ENCODE measurements around the gene RASA2.
"Not testable (repeated sequence)": the region's sequence is repeated elsewhere in the genome, so short reads cannot be mapped to it uniquely, and the experiment has no call there.

RASA2 gene

DNA sequence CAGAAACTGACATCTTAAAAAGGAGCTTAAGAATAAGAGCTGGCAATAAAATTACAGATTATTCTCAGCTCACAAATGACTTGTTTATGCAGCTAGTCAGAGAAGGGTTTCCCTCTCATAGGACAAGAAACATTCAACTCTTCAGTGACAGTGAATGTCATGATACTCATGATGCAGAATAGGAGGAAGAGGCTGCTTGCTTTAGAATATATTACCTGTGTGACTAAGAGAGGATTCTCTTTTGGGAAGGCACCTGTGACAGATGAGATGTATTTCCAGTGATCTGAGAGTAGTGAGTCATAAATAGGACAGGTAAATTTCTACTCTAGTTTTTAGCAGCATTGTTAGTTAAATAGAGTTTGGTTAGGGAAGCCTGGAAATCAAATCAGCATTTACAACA is 39.9 kb downstream of the RASA2 start:
- FAIRE-seq: no peak
- no peak for DNase-seq (ENCODE audit: insufficient read length, low spot score)
- TF ChIP-seq POLR2A (IDR thresholded peaks at IDR 0.05; ENCODE audit: low read depth, low read length) (no peak), POLR2AphosphoS5 (IDR thresholded peaks at IDR 0.05; ENCODE audit: low read depth, low read length) (no peak), PAX5 (IDR thresholded peaks at IDR 0.05; ENCODE audit: insufficient read depth, low read length, severe bottlenecking) (no peak), TAF1 (IDR thresholded peaks at IDR 0.05; ENCODE audit: low read depth, low read length) (no peak), SPI1 (IDR thresholded peaks at IDR 0.05; ENCODE audit: low read depth, low read length) (no peak), POU2F2 (IDR thresholded peaks at IDR 0.05; ENCODE audit: low read depth, low read length) (no peak)

DNA sequence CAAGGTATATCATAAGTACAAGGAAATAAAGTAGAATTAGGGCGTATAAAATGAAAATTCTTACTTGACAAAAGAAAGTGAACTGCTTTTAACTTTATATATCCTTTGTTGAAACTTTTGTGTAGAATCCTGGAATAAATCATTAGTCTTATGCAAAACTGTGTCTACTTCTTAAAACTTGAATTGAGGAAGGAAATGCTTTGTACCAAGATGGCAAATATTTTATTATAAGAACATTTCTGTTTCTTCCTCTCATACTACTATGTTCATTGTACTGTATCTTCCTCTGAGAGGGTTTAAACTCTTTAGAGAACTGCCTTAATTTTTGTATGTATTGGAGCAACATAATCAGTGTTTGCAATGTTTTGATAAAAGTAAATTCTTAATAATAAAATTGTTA is 42.0 kb downstream of the RASA2 start:
- FAIRE-seq: no peak
- TF ChIP-seq SPI1 (IDR thresholded peaks at IDR 0.05; ENCODE audit: low read depth, low read length) (no peak), PAX5 (IDR thresholded peaks at IDR 0.05; ENCODE audit: insufficient read depth, low read length, severe bottlenecking) (no peak), POLR2A (IDR thresholded peaks at IDR 0.05; ENCODE audit: low read depth, low read length) (no peak), POLR2AphosphoS5 (IDR thresholded peaks at IDR 0.05; ENCODE audit: low read depth, low read length) (no peak)
- DNase-seq (ENCODE audit: insufficient read length, low spot score): no peak

DNA sequence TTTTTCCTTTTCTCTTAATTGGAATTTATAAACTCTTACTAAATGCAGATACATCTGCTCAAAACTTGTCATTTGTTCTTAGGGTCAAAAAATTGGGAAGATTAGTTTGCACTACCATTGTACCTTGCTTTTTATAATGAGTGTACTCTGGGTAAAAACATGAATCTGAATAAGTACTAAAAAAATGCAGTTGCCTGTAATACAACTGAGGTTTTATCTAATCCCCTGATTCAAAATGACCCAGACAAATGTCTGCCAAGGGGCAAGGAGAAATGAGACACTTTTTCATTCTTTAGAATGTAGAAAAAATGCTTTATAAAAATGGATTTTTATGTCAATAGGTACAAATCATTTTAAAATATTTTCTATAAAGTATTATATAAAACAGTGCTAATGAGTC is 42.4 kb downstream of the RASA2 start:
- no peak for DNase-seq (ENCODE audit: insufficient read length, low spot score)
- no peak for TF ChIP-seq POLR2AphosphoS5 (IDR thresholded peaks at IDR 0.05; ENCODE audit: low read depth, low read length)
- no peak for TF ChIP-seq POU2F2 (IDR thresholded peaks at IDR 0.05; ENCODE audit: low read depth, low read length)
- TF ChIP-seq SPI1 (IDR thresholded peaks at IDR 0.05; ENCODE audit: low read depth, low read length): no peak
- no peak for TF ChIP-seq TAF1 (IDR thresholded peaks at IDR 0.05; ENCODE audit: low read depth, low read length)
- TF ChIP-seq PAX5 (IDR thresholded peaks at IDR 0.05; ENCODE audit: insufficient read depth, low read length, severe bottlenecking): no peak
- TF ChIP-seq POLR2A (IDR thresholded peaks at IDR 0.05; ENCODE audit: low read depth, low read length): no peak
- no peak for FAIRE-seq

DNA sequence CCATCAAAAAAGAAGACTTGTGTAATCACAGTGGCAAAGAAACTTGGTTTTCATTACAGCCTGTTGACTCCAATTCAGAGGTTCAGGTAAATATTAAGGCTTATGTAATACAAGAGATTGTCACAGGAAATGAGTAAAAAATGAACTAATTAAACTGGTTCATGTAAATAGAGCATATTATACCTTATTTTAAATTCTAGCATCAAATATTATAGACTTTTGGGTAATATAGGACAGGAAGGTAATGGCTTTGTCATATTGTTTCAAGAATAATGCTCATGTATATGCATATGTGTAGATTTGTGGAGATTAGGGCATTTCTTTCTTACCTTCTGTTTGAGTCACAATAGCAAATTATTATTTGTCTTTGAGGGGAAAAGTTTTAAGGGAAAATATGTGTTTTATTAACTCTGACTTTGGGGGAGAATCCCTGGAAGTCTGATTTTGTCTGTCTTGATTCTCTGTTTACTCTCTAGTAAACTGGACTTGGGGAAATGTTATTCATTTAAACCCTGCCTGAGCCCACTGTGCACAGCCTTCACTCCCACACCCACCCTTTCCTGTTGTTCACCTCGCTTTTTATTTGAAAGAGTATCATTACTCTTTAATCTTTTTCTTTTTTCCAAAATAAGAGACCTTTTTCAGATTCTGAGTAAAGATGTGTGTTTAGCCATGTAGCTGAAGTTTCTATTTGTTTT is 43.0 kb downstream of the RASA2 start:
- FAIRE-seq: no peak
- TF ChIP-seq SPI1 (IDR thresholded peaks at IDR 0.05; ENCODE audit: low read depth, low read length): no peak
- no peak for TF ChIP-seq POU2F2 (IDR thresholded peaks at IDR 0.05; ENCODE audit: low read depth, low read length)
- no peak for TF ChIP-seq POLR2A (IDR thresholded peaks at IDR 0.05; ENCODE audit: low read depth, low read length)
- no peak for TF ChIP-seq TAF1 (IDR thresholded peaks at IDR 0.05; ENCODE audit: low read depth, low read length)
- TF ChIP-seq PAX5 (IDR thresholded peaks at IDR 0.05; ENCODE audit: insufficient read depth, low read length, severe bottlenecking): no peak
- no peak for TF ChIP-seq POLR2AphosphoS5 (IDR thresholded peaks at IDR 0.05; ENCODE audit: low read depth, low read length)
- DNase-seq (ENCODE audit: insufficient read length, low spot score): no peak

DNA sequence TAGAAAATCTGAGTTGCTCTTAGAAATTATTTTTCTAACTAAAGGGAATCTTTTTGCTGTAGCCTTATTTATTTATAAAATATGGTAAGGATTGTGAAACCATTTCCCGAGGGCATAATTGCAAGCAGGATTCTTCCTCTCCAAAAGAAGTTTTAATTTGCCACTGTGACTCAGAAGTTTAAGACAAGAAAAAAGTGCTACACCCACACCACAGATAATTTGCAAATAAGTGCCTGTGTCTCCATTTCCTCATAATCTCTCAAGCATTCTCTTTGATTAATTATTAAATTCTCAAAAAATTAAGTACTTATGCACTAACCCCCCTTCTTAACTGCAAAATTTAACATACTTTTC is 43.6 kb downstream of the RASA2 start:
- DNase-seq (ENCODE audit: insufficient read length, low spot score) (no peak), FAIRE-seq (no peak)
- TF ChIP-seq POU2F2 (IDR thresholded peaks at IDR 0.05; ENCODE audit: low read depth, low read length): no peak
- TF ChIP-seq SPI1 (IDR thresholded peaks at IDR 0.05; ENCODE audit: low read depth, low read length): no peak
- TF ChIP-seq PAX5 (IDR thresholded peaks at IDR 0.05; ENCODE audit: insufficient read depth, low read length, severe bottlenecking): no peak
- no peak for TF ChIP-seq POLR2AphosphoS5 (IDR thresholded peaks at IDR 0.05; ENCODE audit: low read depth, low read length)
- no peak for TF ChIP-seq TAF1 (IDR thresholded peaks at IDR 0.05; ENCODE audit: low read depth, low read length)
- no peak for TF ChIP-seq POLR2A (IDR thresholded peaks at IDR 0.05; ENCODE audit: low read depth, low read length)

DNA sequence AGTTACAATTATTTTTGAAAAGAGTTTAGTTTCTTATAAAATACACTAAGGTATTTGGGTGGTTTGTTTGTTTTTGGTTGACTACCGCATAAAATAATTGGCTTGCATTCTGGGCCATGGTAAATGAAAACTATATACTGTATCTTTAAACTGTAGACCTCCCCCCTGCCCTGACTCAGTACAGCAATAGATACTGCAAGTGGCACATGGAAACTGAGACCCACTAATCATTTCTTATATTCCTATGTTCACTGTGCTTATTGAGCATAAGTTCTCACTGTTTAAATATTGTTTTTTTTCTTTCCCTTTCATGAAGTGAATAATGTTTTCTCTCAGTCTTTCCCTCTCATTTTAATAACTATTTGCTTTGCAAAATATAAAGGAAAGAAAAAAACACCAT is 45.8 kb downstream of the RASA2 start:
- TF ChIP-seq POLR2A (IDR thresholded peaks at IDR 0.05; ENCODE audit: low read depth, low read length) (no peak), TAF1 (IDR thresholded peaks at IDR 0.05; ENCODE audit: low read depth, low read length) (no peak), PAX5 (IDR thresholded peaks at IDR 0.05; ENCODE audit: insufficient read depth, low read length, severe bottlenecking) (no peak), POU2F2 (IDR thresholded peaks at IDR 0.05; ENCODE audit: low read depth, low read length) (no peak), SPI1 (IDR thresholded peaks at IDR 0.05; ENCODE audit: low read depth, low read length) (no peak), POLR2AphosphoS5 (IDR thresholded peaks at IDR 0.05; ENCODE audit: low read depth, low read length) (no peak)
- FAIRE-seq: no peak
- DNase-seq (ENCODE audit: insufficient read length, low spot score): no peak

DNA sequence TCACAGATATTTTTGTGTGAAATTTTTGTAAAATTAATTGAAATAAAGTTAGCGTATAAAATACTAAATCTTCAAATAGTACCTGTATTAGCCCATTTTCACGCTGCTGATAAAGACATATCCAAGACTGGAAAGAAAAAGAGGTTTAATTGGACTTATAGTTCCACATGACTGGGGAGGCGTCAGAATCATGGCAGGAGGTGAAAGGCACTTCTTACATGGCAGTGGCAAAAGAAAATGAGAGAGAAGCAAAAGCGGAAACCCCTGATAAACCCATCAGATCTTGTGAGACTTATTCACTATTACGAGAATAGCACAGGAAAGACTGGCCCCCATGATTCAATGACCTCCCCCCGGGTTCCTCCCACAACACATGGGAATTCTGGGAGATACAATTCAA is 49.2 kb downstream of the RASA2 start:
- DNase-seq (ENCODE audit: insufficient read length, low spot score): not testable (repeated sequence)

DNA sequence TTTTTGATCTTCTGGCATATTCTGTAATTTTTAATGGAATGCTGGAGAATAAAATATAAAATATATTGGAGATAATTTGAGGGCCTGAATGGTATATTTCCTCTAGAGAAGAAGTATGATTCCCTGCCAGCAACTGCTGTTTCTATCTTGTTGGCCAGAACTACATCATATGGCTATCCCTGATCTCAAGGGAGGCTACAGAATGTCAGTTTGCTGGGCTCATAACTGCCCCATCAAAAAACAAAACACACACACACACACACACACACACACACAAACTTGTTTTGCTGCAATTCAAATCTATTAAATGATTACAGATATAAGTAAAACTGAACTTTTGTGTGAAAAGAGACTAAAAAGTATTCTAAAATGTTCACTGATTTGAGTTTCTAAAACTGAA is 51.0 kb downstream of the RASA2 start:
- DNase-seq (ENCODE audit: insufficient read length, low spot score): no peak
- FAIRE-seq: no peak
- no peak for TF ChIP-seq TAF1 (IDR thresholded peaks at IDR 0.05; ENCODE audit: low read depth, low read length)
- no peak for TF ChIP-seq PAX5 (IDR thresholded peaks at IDR 0.05; ENCODE audit: insufficient read depth, low read length, severe bottlenecking)
- TF ChIP-seq POLR2A (IDR thresholded peaks at IDR 0.05; ENCODE audit: low read depth, low read length): no peak
- no peak for TF ChIP-seq POLR2AphosphoS5 (IDR thresholded peaks at IDR 0.05; ENCODE audit: low read depth, low read length)
- TF ChIP-seq SPI1 (IDR thresholded peaks at IDR 0.05; ENCODE audit: low read depth, low read length): no peak
- no peak for TF ChIP-seq POU2F2 (IDR thresholded peaks at IDR 0.05; ENCODE audit: low read depth, low read length)

More for the DNA sequence above, 49.2 kb downstream of the RASA2 start:
- not testable (repeated sequence) for FAIRE-seq

DNA sequence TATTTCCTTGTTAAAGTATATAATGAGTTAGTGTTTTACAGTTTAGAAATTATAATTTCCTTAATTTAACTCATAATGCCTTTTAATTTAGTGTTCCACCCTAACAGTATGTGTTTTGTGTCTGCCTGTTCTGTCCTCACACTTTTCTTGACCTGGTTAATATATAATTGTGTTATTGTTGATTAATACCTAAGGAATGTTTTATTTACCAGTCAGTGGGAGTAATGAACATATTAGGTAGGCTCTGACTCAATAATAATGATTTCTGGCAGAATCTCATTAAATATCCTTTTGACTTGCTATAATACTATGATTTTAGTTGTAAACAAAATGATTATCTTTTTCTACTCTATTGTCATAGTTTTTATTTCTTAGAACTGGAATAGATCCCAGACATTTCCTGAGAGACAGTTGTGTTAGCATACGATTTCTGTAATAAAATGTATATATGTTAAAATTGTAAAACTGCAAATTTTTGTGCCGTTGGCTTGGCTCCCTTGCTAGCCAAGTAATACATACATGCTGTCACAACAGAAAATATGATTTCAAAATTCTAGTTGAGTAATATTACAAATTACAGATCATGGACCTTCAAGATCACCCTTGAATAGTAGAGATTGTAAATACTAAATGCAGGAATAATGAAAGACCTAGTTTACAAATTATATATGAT is 51.9 kb downstream of the RASA2 start:
- no peak for FAIRE-seq
- no peak for DNase-seq (ENCODE audit: insufficient read length, low spot score)
- TF ChIP-seq TAF1 (IDR thresholded peaks at IDR 0.05; ENCODE audit: low read depth, low read length) (no peak), SPI1 (IDR thresholded peaks at IDR 0.05; ENCODE audit: low read depth, low read length) (no peak), POU2F2 (IDR thresholded peaks at IDR 0.05; ENCODE audit: low read depth, low read length) (no peak)
